H4 (cell line): ENCODE results near the gene TRIM33. TPM values are rescaled to one million over a fixed set of nuclear protein-coding genes. Genes with fewer than 3 reads are reported as not detected.
"Not testable (repeated sequence)": the region's sequence is repeated elsewhere in the genome, so short reads cannot be mapped to it uniquely, and the experiment has no call there.

Experiments
- DNase-seq: peaks from one replicate; pipeline ENCODE4 v3.0.0-alpha.2; 2015; ENCODE audit warnings: low spot score
- total RNA-seq: library from RNA; depleted of rRNA; stranded (reverse); fragments of >200 nt; shearing (Covaris generic); gene quantifications from 2 replicates; pipeline ENCODE4 v1.2.3, GENCODE V29; 2014

TRIM33 gene
- total RNA-seq, 1 experiment from 2014 or later = 8.8 TPM

DNA sequence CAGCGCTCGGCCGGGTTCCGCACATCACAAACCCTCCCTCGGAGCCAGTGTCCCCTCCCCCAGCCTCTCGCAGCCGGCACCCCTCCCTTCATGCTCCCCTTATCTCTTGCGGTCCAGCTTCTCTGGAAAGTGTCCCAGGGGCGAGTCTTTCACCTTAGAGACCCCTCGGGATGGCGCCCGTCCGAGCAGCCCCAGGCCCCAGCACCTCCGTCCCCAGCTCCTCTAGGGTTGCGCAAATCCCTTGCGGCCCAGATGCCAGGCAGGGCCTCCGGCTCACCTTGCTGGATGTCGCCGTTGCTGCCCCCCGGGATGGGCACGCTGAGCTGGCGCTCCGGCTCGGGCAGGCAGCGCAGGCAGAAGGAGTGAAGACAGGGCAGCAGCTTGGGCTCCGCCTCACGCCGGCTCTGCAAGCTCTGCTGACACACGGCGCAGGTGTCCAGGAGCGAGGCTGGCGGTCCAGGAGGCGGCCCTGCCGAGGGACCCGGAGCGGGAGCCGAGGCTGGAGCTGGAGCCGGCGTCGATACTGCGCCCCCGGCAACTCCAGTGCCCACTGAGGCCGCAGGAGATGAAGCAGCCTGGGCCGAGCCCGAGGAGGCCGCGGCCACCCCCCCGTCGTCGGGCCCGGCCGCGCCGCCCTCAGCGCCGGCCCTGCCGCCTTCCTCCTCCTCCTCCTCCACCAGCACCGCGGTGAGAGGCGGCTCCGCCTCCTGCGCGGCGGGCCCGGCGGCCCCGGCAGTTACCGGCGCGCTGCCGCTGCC is 550 bp downstream of the TRIM33 start:
- no peak for DNase-seq

DNA sequence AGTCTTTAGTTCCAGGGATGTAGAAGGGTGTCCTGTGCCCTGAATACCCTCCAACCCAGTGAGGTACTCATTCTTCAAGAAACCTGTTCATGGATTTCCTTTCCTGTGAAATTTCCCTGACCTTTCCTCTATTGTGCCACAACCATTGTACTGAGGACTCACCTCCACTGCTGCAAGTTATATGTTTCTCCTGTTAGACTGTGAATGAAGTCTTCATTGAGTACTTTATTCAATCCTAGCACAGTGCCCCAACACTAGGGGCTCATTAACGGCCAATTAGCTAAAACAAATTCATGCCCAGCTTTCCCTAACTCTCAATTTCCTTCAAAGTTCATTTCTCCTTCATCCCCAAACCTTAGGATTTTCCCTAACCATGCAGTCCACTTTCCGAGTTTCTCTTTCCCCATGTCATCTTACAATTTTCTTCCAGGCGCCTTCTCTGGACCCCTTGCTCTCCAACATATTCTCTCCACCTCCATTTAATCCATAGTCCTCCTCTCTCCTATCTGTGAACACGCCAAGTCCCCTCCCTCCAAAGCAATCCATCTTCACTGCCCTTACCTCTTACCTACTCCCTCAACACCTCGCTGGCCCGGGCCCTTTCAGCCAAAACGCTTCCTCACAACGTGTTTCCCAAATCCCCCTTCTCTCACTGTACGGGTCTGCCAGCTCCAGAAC is 1.3 kb downstream of the TRIM33 start:
- no peak for DNase-seq

- no peak for DNase-seq
These were observed 2.6 kb downstream of the TRIM33 start for GRCh38 chr1:114508386-114508898.

GRCh38 chr1:114507513-114507912 is 3.5 kb downstream of the TRIM33 start:
- DNase-seq = no peak

DNA sequence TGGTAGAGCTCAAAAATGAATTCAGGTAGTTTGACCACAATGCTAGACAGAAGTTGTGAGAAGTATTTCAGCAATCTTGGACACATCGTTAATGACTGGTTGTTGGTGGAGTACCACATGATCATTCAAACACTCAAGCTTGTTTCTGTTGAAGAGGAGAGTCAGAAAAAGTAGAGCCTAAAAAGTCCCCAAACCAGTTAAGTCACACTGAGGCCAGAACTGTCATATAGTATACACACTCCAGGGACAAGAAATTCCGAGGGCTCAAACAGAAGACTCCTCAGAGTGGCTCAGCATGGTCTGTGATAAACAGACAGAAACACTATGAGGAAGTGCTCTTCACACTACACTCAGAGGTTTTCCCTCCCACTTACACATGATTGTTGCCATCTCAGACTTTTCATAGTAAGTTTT is 5.8 kb downstream of the TRIM33 start:
- DNase-seq = no peak

DNA sequence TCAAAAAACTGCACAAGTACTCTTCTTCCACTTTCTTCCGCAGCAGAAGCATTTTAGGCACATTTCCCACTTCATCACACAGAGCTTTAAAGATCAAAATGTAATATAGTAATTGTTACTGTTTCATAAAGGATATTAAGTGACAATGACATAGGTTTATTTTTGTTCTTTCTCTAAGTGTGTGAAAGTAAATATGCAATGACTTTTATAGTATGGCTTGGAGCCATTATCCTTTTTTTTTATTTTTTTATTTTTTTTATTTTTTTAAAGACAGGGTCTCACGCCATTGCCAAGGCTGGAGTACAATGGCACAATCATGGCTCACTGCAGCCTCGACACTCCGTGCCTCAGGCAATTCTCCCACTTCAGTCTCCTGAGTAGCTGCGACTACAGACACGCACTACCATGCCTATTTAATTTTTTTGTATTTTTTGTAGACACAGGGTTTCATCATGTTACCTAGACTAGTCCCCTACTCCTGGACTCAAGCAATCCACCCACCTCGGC is 7.0 kb downstream of the TRIM33 start:
- no peak for DNase-seq

DNA sequence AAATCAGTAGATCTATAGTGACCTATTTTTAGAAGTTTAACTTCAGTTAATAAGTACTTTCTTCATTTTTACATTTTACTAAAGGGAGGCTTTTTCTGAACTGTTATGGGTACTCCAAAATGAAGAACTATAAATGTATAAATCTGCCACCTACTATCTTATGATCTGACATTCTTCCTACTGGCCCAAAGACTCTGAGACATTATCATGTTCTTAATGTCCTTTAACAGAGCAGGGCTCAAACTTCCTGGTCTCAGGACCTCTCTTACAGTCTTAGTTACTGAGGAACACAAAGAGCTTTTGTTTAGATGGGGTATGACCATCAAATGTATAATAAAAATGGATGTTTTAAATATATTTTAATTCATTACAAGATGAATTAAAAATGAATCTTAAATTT is 8.9 kb downstream of the TRIM33 start:
- no peak for DNase-seq

- DNase-seq = no peak
These were observed 11.5 kb downstream of the TRIM33 start for GRCh38 chr1:114499478-114499877.

DNA sequence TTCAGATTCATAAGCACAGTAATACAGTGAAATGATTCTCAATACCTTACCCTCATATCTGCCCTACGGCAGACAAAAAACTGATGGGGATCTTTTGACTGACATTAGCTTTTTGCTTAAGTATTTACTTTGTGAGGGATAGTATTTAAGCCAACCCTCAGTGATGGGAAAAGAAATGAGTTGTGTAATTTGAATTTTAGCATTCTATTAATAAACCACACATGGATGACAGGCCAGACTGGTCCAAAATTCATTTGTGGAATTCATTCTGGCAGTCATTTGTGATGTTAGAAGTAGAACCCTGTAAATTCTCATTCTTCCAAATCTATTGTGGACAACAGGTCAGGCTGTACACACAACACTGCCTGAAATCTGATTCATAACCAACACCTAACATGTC is 14.9 kb downstream of the TRIM33 start:
- DNase-seq = no peak

GRCh38 chr1:114495486-114495885 is 15.5 kb downstream of the TRIM33 start:
- no peak for DNase-seq

DNA sequence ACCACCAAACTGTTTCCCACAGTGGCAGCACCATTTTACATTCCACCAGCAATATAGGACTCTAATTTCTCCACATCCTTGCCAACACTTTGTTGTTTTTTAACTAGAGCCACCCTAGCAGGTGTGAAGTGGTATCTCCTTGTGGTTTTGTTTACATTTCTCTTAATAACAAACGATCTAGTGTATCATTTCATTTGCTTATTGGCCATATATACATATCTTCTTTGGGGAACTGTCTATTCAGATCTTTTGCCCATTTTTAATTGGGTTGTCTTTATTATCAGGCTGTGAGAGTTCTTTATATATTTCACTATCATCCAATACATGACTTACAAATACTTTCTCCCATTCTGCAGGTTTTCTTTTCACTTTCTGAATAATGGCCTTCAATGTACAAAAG is 18.0 kb downstream of the TRIM33 start:
- DNase-seq = no peak

GRCh38 chr1:114490274-114490693 is 20.7 kb downstream of the TRIM33 start:
- DNase-seq = no peak

- no peak for DNase-seq
These were observed 22.3 kb downstream of the TRIM33 start for GRCh38 chr1:114488739-114489138.

- DNase-seq = no peak
These were observed 25.7 kb downstream of the TRIM33 start for GRCh38 chr1:114485286-114485685.

- DNase-seq = no peak
These were observed 28.4 kb downstream of the TRIM33 start for GRCh38 chr1:114482585-114482984.

DNA sequence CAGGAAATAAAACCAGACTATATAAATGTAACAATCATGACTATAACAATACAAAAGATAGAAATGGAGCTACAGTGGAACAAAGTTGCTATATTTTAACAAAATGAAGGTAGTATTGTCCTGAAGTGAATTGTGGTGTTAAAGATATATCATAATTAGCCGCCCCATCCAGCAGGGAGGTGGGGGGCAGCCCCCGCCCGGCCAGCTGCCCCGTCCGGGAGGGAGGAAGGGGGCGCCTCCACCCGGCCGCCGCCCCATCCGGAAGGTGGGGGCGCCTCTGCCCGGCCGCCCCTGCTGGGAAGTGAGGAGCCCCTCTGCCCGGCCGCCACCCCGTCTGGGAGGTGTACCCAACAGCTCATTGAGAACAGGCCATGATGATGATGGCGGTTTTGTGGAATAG is 31.4 kb downstream of the TRIM33 start:
- DNase-seq = not testable (repeated sequence)

DNA sequence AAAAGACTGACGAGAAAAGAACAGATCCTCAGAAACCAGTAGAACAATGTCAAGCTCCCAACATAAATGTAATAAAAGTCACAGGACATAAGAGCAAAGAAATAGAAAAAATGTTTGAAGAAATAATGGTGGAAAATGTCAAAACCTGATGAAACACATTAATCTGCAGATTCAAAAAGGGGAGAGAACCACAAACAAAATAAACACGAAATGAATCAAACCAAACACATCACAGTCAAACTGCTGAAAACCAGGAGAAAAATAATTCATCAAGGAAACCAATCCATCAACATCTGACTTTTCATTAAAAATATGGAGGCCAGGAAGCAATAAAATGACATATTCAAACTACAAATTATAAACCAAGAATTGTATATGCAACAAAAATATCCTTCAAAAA is 31.9 kb downstream of the TRIM33 start:
- no peak for DNase-seq

GRCh38 chr1:114473796-114474195 is 37.2 kb downstream of the TRIM33 start:
- DNase-seq = no peak

- no peak for DNase-seq
These were observed 38.6 kb downstream of the TRIM33 start for GRCh38 chr1:114472408-114472807.

GRCh38 chr1:114470681-114471080 is 40.3 kb downstream of the TRIM33 start:
- no peak for DNase-seq

- DNase-seq = no peak
These were observed 42.1 kb downstream of the TRIM33 start for GRCh38 chr1:114468710-114469468.

DNA sequence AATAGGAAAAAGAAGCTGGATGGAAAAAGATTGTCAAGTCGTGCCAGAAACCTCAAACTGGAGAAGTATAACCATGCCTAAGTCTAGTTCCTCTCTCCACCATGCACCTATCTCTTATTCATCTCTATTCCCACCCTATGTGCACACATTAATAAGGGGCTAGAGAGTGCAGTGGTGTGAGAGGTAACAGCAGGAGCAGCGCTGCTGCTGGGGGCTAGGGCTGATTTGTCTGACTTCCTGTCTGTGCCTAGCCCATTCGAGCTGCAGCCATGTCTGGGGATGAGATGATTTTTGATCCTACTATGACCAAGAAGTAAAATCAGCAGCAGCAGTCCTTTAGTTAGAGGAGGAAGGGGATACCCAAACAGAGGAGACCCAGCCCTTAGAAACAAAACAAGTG is 43.0 kb downstream of the TRIM33 start:
- no peak for DNase-seq
